Skeletal muscle satellite cell (primary cell): ENCODE results near the gene KIRREL1.

Experiments
- H3K27me3 ChIP-seq: 2 replicates; pipeline ENCODE4 v1.7.0; 2013; ENCODE audit warnings: low read length; ENCODE audit not compliant: control insufficient read depth, insufficient read depth
- H3K36me3 ChIP-seq: 2 replicates; pipeline ENCODE4 v1.7.0; 2013; ENCODE audit warnings: mild to moderate bottlenecking, control low read depth, low read length; ENCODE audit not compliant: insufficient read depth
- H3K4me1 ChIP-seq: 2 replicates; pipeline ENCODE4 v1.7.0; 2013; ENCODE audit warnings: low read length; ENCODE audit not compliant: control insufficient read depth, insufficient read depth
- H3K4me2 ChIP-seq: 2 replicates; pipeline ENCODE4 v1.7.0; 2013; ENCODE audit warnings: mild to moderate bottlenecking, low read length
- H3K4me3 ChIP-seq: 2 replicates; pipeline ENCODE4 v1.7.0; 2013; ENCODE audit warnings: low read length
- H3K9ac ChIP-seq: 2 replicates; pipeline ENCODE4 v1.7.0; 2013; ENCODE audit warnings: mild to moderate bottlenecking, low read depth, low read length, moderate library complexity
- H3K9me3 ChIP-seq: replicated peaks from 2 replicates; pipeline ENCODE4 v1.7.0; 2013; ENCODE audit warnings: mild to moderate bottlenecking, control low read depth, low read length

Gene KIRREL1

DNA sequence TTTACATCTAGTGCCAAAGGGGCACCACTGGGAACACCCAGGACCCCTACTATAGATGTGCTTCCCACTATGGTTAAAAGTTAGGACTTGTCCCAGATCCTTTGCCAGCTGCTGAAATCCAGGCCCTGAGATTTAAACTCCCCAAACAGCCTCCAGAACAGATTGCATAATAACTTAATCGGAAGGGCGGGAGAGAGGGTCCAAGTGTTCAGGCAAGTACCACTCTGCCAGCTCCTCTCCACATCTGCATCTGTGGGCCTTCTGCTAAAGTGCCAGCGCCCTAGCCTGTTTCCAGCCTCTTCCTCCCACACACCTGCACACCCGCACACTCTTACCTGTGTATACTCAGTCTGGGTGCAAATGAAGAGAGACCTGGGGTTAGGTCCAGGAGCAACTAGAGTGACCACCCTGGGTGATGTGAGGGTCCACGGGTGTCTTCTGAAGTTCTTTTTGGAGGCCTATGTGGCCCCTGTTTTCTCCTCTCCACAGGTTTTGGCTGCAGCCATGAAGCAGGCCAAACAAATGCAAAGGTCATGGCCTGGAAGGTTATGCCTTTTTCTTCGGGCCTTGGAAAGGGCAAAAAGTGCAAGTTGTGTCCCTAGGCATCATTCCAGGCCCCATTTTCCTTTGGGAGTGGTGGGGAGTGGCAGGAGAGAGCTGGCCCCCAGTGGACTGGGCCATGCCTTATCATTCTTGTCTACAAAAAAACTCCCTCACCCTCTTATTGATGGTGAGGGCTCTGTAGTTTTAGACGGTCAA is 29.3 kb downstream of the KIRREL1 start:
- H3K4me1 ChIP-seq = peaks cover 75% of the 10 kb centered on the region
- H3K4me3 ChIP-seq = no peak overlapping the region
- no peaks in the 10 kb centered on the region for H3K9me3 ChIP-seq
- no peaks in the 10 kb centered on the region for H3K27me3 ChIP-seq
- H3K36me3 ChIP-seq = peaks cover 14% of the 10 kb centered on the region
- H3K4me2 ChIP-seq = peak overlapping the region; percentile 18
- H3K9ac ChIP-seq = no peak overlapping the region

DNA sequence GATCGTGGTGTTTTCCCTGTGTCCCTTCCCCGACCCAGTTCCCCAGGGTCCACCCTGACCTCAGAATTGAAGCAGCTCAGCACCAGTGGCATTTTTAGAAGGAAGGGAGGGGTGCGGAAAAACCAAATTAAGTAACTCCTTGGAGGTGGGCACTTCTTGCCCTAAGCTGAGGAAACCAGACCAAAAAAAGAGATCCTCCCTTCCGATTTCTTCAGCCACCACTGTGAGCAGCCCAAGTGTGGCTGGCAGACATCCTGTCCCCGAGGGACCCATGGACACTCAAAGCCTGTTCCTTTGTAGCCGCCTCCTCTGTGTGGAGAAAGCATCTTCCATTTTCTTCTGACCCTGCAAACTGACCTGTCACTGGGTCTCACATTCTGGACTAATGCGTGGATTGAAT is 31.3 kb downstream of the KIRREL1 start:
- Histone ChIP-seq H3K36me3 (peaks cover 14% of the 10 kb centered on the region), H3K9ac (no peak overlapping the region), H3K4me3 (no peak overlapping the region), H3K4me1 (peaks cover 63% of the 10 kb centered on the region), H3K9me3 (no peaks in the 10 kb centered on the region), H3K27me3 (no peaks in the 10 kb centered on the region), H3K4me2 (no peak overlapping the region)

DNA sequence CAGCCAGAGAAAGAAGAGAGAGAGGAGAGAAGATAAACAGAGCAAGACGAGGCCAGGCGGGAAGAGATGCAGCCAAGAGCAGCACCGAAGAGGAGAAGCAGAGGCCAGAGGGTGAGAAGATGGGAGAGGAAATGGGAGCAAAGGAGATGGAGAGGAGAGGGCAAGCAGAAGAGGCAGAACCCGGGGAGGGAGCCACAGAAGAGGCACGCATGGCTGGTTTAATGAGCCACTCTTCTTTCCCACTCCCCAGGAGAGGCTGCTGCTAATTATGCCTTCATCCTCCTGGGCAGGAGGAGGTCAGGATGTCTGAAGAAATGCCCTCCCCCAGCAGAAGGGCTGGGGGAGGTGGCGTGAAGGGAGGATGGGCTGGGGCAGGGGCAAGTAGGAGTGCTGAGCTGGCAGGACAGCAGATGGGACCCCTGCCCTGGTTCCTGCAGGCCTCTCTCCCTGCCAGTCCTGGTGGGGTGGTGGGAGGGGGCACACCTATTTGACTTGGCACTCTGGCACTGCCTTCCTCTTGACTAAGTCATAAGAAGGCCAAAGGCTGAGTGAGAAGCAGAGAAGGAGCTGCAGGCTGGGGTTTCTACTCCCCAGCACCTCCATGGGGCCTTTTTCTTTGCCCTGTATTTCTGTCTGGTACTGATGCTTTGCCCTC is 32.3 kb downstream of the KIRREL1 start:
- Histone ChIP-seq H3K9ac (no peak overlapping the region), H3K4me3 (no peak overlapping the region), H3K4me1 (peaks cover 53% of the 10 kb centered on the region), H3K36me3 (peaks cover 19% of the 10 kb centered on the region), H3K4me2 (no peak overlapping the region), H3K27me3 (no peaks in the 10 kb centered on the region), H3K9me3 (no peaks in the 10 kb centered on the region)

DNA sequence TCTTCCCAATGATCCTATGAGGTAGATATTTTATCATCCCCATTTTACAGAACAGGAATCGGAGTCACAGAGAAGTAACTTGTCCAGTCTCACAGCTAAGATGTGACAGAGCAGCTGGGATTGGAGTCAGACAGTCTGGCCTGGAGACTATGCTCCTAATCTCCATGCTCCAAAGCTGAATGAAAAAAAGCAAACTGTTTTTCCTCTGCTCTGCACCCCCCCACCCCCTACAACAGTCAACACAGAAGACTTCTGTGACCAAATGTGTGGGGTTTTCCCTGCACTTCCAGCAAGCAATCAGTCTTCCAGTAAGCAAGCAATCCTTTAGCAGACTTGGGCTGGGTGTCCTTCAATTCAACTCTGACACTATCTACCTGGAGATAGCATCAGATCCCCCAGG is 33.2 kb downstream of the KIRREL1 start:
- Histone ChIP-seq H3K4me3 (no peak overlapping the region), H3K9me3 (no peaks in the 10 kb centered on the region), H3K9ac (no peak overlapping the region), H3K4me2 (no peak overlapping the region), H3K36me3 (peaks cover 28% of the 10 kb centered on the region), H3K4me1 (peaks cover 43% of the 10 kb centered on the region), H3K27me3 (no peaks in the 10 kb centered on the region)

DNA sequence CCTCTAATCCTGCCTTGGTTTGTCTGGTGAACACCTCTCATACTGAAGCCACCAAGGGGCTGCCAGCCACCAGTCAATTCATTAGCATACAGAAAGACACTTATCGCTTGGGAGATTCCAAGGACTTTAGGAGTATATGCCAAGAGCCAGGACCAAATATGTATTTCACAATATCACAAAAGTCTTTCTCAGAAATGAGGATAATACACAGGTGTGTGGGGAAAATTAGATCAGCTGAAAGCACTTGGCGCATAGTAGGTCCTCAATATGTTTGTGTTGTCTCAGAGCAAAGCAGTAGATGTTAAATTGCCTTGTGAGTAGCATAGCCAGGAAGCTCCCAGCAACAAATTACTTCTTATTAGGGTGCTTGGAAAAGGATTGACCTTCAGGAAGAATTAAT is 34.1 kb downstream of the KIRREL1 start:
- Histone ChIP-seq H3K27me3 (no peaks in the 10 kb centered on the region), H3K9me3 (no peaks in the 10 kb centered on the region), H3K4me3 (no peak overlapping the region), H3K36me3 (peaks cover 32% of the 10 kb centered on the region), H3K4me1 (peaks cover 35% of the 10 kb centered on the region), H3K9ac (no peak overlapping the region), H3K4me2 (no peak overlapping the region)

DNA sequence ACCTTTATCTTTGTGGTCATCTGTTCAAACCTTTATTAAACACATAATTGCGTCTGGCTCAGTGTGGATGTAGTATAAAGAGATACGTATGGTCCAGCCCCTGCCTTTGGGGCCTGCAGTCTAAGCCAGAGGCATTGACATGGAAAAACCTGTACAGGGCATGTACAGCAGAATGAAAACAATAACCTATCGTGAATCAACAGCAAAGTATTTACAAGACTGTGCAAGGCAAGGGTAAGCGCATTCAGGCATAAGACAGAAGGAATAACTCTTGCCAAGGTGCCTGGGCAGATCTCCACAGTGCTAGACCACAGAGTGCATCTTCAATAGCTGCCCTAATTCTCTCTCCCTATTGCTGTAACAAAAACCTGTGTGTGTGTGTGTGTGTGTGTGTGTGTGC is 35.5 kb downstream of the KIRREL1 start:
- Histone ChIP-seq H3K4me2 (no peak overlapping the region), H3K4me3 (no peak overlapping the region), H3K9ac (no peak overlapping the region), H3K36me3 (peaks cover 27% of the 10 kb centered on the region), H3K27me3 (no peaks in the 10 kb centered on the region), H3K9me3 (no peaks in the 10 kb centered on the region), H3K4me1 (peaks cover 28% of the 10 kb centered on the region)

DNA sequence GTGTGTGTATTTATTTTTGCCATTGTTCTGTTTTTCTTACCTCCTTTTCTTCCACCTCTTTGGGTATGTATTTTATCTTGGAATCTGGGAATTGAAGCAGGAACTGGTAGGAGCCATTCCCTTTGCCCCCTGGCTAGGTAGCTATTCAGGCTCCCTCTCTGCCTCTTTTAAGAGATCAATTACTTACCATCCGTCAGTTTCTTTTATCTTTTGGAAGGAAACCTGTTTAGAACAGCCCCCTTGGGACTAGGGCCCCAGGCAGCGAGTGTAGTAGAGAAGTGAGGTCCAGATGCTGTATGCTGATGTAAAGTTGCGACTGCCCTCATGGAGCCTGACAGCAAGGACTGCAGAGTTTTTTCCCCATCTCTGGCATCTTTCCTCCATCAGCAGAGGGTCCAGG is 41.6 kb downstream of the KIRREL1 start:
- peaks cover 38% of the 10 kb centered on the region for H3K4me1 ChIP-seq
- no peak overlapping the region for H3K4me2 ChIP-seq
- H3K9me3 ChIP-seq = no peaks in the 10 kb centered on the region
- H3K4me3 ChIP-seq = no peak overlapping the region
- no peaks in the 10 kb centered on the region for H3K27me3 ChIP-seq
- no peak overlapping the region for H3K9ac ChIP-seq
- peaks cover 25% of the 10 kb centered on the region for H3K36me3 ChIP-seq

DNA sequence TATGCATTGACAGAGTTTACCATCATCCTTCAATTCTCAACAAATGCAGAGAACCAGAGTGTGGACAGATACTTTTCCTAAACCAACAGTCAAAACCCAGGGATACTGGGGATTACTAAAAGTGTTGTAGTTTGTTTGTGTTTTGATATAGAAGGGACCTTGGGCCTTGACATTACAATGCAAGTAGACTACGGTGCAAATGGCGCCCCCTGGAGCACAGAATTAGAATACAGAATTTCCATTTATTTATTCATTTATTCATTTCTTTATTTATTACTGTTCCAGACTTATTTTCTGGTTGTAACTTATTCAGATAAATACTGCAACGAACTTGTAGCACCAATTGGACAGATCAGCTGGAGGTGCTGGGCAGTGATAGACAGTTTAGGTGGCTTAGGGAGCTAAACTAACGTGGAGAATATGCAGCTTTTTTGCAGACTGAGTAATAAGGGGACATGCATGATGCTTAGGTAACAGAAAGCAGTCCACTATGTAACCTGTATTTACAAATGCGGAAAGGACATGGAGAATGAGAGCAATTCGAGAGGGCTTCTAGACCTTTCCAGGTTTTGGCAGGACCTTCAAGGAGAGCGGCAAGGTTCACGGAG is 42.6 kb downstream of the KIRREL1 start:
- Histone ChIP-seq H3K4me1 (peaks cover 38% of the 10 kb centered on the region), H3K9ac (no peak overlapping the region), H3K9me3 (no peaks in the 10 kb centered on the region), H3K4me3 (no peak overlapping the region), H3K4me2 (no peak overlapping the region), H3K36me3 (peaks cover 16% of the 10 kb centered on the region), H3K27me3 (no peaks in the 10 kb centered on the region)

DNA sequence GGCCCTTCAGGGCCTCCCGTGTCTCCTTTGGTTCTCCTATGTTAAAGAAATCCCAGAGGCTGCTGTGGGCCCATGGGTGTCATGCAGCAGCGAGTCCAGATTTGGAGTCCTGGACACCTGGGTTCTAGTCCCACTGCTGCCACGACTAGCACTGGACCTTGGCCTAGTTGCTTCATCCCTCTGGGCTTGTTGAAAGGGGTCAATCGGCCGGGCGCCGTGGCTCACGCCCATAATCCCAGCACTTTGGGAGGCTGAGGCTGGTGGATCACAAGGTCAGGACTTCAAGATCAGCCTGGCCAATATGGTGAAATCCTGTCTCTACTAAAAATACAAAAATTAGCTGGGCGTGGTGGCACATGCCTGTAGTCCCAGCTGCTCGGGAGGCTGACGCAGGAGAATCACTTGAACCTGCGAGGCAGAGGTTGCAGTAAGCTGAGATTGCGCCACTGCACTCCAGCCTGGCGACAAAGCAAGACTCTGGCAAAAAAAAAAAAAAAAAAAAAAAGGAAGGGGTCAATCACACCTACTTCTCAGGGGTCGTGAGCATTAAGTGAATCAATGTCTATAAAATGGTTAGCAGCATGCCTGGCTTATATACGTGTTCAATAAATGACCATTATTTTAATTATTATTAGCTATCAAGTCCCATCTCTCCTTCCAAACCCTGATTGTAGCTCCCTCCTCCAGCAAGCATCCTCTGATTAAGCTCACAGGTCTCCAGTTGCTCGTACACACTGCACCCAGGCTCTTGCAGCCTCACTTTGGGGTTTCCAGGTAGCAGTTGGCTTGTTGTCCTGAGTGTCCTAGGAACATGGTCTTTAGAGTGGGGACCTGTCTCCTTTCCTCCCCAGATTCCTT is 43.8 kb downstream of the KIRREL1 start:
- peaks cover 8% of the 10 kb centered on the region for H3K36me3 ChIP-seq
- no peaks in the 10 kb centered on the region for H3K9me3 ChIP-seq
- peak overlapping the region; percentile 29 for H3K4me3 ChIP-seq
- no peaks in the 10 kb centered on the region for H3K27me3 ChIP-seq
- H3K9ac ChIP-seq = peak overlapping the region; percentile 12
- H3K4me1 ChIP-seq = peaks cover 38% of the 10 kb centered on the region
- peak overlapping the region; percentile 66 for H3K4me2 ChIP-seq

DNA sequence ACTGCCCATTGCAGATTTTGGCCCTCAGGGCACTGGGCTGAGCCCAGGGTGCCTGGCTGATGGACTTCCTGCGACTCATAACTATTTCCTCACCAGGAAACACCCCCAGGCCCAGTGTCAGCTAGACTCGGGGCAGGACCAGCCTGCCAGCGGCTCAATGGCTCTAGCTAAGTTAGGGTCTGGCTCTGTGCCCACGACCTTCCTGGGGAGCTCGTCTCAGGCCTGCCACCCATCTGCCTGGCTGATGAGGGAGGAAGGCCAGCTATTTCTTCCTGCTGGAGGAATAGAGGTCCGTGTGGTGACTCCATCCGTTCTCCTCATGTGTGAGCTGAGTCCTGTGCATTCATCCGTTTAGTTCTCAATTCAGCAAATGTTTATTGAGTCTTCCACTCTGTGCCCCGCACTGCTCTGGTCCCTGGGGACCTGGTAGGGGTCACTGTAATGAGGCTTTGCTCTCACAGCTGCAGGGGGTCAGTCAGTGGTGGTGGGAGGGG is 44.5 kb downstream of the KIRREL1 start:
- no peaks in the 10 kb centered on the region for H3K9me3 ChIP-seq
- H3K4me1 ChIP-seq = peaks cover 38% of the 10 kb centered on the region
- peak overlapping the region; percentile 29 for H3K4me3 ChIP-seq
- H3K36me3 ChIP-seq = peaks cover 7% of the 10 kb centered on the region
- H3K9ac ChIP-seq = no peak overlapping the region
- H3K27me3 ChIP-seq = no peaks in the 10 kb centered on the region
- H3K4me2 ChIP-seq = peak overlapping the region; percentile 66

DNA sequence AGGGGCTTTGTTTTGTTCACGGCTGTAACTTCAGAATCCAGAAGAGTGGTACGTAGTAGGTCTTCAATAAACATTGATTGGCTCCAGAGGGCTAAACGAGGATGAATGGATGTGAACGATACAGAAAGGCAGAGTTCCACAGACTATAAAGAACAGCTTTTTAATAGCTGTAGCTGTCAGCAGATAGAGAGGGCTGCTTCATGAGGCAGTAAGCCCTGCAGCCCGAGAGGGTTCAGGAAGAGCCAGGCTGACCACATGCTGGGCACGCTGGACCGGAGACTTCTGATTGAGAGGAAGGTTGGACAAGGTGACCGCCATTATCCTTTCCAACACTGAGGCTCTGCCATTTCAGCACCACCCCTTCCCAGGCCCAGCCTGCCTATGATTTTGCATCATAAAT is 45.3 kb downstream of the KIRREL1 start:
- no peak overlapping the region for H3K4me3 ChIP-seq
- peaks cover 10% of the 10 kb centered on the region for H3K36me3 ChIP-seq
- H3K9ac ChIP-seq = no peak overlapping the region
- peak overlapping the region; percentile 27 for H3K4me2 ChIP-seq
- H3K27me3 ChIP-seq = no peaks in the 10 kb centered on the region
- H3K4me1 ChIP-seq = peaks cover 38% of the 10 kb centered on the region
- H3K9me3 ChIP-seq = no peaks in the 10 kb centered on the region
